OCI-LY1 (cell line): ENCODE data around the gene ZNF79.

Source experiments
- EZH2 ChIP-seq: fragments of 200-600 bp; sonication (generic), shearing (Covaris generic); IDR thresholded peaks from 2 replicates; pipeline ENCODE4 v1.8.0; 2017; ENCODE audit warnings: borderline replicate concordance, mixed run types, mild to moderate bottlenecking, antibody characterized with exemption, low read length, moderate library complexity, mixed read lengths
- TF ChIP-seq, protein P1 (sequence below): fragments of 200-600 bp; sonication (generic), shearing (Covaris generic); IDR thresholded peaks from 2 replicates; pipeline ENCODE4 v1.5.1; 2017; ENCODE audit warnings: mild to moderate bottlenecking, antibody characterized with exemption, low read length, moderate library complexity, mixed read lengths

GRCh38 chr9:127393645-127394044 is 30.5 kb upstream of the ZNF79 start:
- TF ChIP-seq, protein P1, sequence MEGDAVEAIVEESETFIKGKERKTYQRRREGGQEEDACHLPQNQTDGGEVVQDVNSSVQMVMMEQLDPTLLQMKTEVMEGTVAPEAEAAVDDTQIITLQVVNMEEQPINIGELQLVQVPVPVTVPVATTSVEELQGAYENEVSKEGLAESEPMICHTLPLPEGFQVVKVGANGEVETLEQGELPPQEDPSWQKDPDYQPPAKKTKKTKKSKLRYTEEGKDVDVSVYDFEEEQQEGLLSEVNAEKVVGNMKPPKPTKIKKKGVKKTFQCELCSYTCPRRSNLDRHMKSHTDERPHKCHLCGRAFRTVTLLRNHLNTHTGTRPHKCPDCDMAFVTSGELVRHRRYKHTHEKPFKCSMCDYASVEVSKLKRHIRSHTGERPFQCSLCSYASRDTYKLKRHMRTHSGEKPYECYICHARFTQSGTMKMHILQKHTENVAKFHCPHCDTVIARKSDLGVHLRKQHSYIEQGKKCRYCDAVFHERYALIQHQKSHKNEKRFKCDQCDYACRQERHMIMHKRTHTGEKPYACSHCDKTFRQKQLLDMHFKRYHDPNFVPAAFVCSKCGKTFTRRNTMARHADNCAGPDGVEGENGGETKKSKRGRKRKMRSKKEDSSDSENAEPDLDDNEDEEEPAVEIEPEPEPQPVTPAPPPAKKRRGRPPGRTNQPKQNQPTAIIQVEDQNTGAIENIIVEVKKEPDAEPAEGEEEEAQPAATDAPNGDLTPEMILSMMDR = no peak
- TF ChIP-seq EZH2 = no peak
